ENCODE results near the gene ERRFI1. TPM values are rescaled to one million over a fixed set of nuclear protein-coding genes. Genes with fewer than 3 reads are reported as not detected.
A peak's percentile ranks its signal among the peaks of the same experiment; 100 is the strongest.

ERRFI1 gene
- total RNA-seq, 4 donors from 2014 or later: 63.9 to 152 (median 95.9) TPM

- H3K9me3 ChIP-seq: no peaks in the 10 kb centered on the region
- no peaks in the 10 kb centered on the region for H3K27me3 ChIP-seq
- TF ChIP-seq, protein P1, sequence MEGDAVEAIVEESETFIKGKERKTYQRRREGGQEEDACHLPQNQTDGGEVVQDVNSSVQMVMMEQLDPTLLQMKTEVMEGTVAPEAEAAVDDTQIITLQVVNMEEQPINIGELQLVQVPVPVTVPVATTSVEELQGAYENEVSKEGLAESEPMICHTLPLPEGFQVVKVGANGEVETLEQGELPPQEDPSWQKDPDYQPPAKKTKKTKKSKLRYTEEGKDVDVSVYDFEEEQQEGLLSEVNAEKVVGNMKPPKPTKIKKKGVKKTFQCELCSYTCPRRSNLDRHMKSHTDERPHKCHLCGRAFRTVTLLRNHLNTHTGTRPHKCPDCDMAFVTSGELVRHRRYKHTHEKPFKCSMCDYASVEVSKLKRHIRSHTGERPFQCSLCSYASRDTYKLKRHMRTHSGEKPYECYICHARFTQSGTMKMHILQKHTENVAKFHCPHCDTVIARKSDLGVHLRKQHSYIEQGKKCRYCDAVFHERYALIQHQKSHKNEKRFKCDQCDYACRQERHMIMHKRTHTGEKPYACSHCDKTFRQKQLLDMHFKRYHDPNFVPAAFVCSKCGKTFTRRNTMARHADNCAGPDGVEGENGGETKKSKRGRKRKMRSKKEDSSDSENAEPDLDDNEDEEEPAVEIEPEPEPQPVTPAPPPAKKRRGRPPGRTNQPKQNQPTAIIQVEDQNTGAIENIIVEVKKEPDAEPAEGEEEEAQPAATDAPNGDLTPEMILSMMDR (IDR thresholded peaks at IDR 0.05): peak; percentile 61 to 87 (median 76)
- TF ChIP-seq EP300 (IDR thresholded peaks at IDR 0.05): peak in 1 of 2 donors; percentile 47
- no peak for TF ChIP-seq POLR2A (IDR thresholded peaks at IDR 0.05)
- peak overlapping the region in 2 of 4 donors; percentile 51 to 95 for H3K27ac ChIP-seq
- H3K4me1 ChIP-seq: peaks cover 0 to 20% (median 4%) of the 10 kb centered on the region in 4 donors
- DNase-seq (ENCODE audit: low spot score in 2 of 2): peak; percentile 36 to 67
- peaks cover 0 to 75% (median 9%) of the 10 kb centered on the region in 3 donors for H3K36me3 ChIP-seq
- no peak overlapping the region for H3K4me3 ChIP-seq
- WGBS, 2 donors: 64 to 67% methylated on average over 8 of the region's 8 CpGs
These were observed 50.8 kb downstream of the ERRFI1 start for GRCh38 chr1:7975212-7975865.

GRCh38 chr1:7973086-7973485 lies 53.0 kb downstream of the ERRFI1 start:
- H3K27ac ChIP-seq: peak overlapping the region in 2 of 4 donors; percentile 87 to 95
- no peaks in the 10 kb centered on the region for H3K27me3 ChIP-seq
- H3K36me3 ChIP-seq: peaks cover 0 to 71% (median 9%) of the 10 kb centered on the region in 3 donors
- peaks cover 0 to 35% (median 10%) of the 10 kb centered on the region in 4 donors for H3K4me1 ChIP-seq
- H3K4me3 ChIP-seq: no peak overlapping the region
- 83 to 91% methylated on average over 2 of the region's 2 CpGs for WGBS, 2 donors
- no peaks in the 10 kb centered on the region for H3K9me3 ChIP-seq
- DNase-seq (ENCODE audit: low spot score in 2 of 2): no peak
- no peak for TF ChIP-seq EP300 (IDR thresholded peaks at IDR 0.05)
- TF ChIP-seq POLR2A (IDR thresholded peaks at IDR 0.05): no peak
- TF ChIP-seq, protein P1 (IDR thresholded peaks at IDR 0.05): no peak

DNA sequence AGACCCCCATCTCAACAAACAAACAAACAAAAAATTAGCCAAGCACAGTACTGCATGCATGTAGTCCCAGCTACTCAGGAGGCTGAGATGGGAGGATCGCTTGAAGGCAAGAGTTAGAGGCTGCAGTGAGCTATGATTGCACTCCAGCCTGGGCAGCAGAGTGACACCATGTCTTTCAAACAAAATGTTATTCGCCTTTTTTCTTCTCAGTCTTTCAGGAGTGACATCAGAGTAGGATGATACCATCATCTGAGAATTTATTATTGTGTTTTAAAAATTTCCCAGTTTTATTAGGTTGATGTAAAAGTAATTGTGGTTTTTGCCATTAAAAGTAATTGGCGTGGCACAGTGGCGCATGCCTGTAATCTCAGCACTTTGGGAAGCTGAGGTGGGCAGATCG lies 53.8 kb downstream of the ERRFI1 start:
- no peaks in the 10 kb centered on the region for H3K9me3 ChIP-seq
- H3K27ac ChIP-seq: peak overlapping the region; percentile 10 to 95 (median 68)
- no peak overlapping the region for H3K4me3 ChIP-seq
- H3K27me3 ChIP-seq: no peaks in the 10 kb centered on the region
- no peak for DNase-seq (ENCODE audit: low spot score in 2 of 2)
- 94 to 96% methylated on average over 5 of the region's 5 CpGs for WGBS, 2 donors
- H3K36me3 ChIP-seq: peaks cover 0 to 71% (median 9%) of the 10 kb centered on the region in 3 donors
- peaks cover 0 to 42% (median 11%) of the 10 kb centered on the region in 4 donors for H3K4me1 ChIP-seq
- no peak for TF ChIP-seq EP300 (IDR thresholded peaks at IDR 0.05)
- TF ChIP-seq POLR2A (IDR thresholded peaks at IDR 0.05): no peak
- TF ChIP-seq, protein P1 (IDR thresholded peaks at IDR 0.05): no peak

DNA sequence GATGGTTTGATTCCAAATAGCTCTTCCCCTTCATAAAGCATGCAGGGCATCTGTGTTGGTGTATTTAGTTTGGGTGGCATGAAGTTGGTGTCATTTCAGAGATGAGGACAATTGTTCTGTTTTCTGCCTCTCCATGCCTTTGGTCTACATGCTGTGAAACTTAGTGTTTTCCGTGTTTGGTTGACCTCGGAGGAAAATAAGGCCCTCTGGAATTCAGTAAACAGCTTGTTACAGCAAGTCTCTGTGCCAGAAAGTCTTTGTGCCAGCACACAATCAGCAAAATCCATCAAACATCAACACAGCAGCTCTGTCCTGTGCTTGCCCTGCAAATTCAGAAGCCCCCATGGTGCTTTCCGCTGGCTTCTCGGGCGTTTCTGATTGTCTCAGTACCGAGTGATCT lies 55.1 kb downstream of the ERRFI1 start:
- peak; percentile 25 to 79 for TF ChIP-seq EP300 (IDR thresholded peaks at IDR 0.05)
- TF ChIP-seq, protein P1 (IDR thresholded peaks at IDR 0.05): no peak
- DNase-seq (ENCODE audit: low spot score in 2 of 2): no peak
- H3K4me3 ChIP-seq: no peak overlapping the region
- no peaks in the 10 kb centered on the region for H3K27me3 ChIP-seq
- WGBS, 2 donors: 45 to 52% methylated on average over 6 of the region's 6 CpGs
- H3K36me3 ChIP-seq: peaks cover 0 to 73% (median 9%) of the 10 kb centered on the region in 3 donors
- peak overlapping the region; percentile 50 to 95 (median 80) for H3K27ac ChIP-seq
- no peaks in the 10 kb centered on the region for H3K9me3 ChIP-seq
- peaks cover 0 to 55% (median 15%) of the 10 kb centered on the region in 4 donors for H3K4me1 ChIP-seq

GRCh38 chr1:7970246-7970645 lies 55.9 kb downstream of the ERRFI1 start:
- WGBS, 2 donors: 60 to 63% methylated on average over 2 of the region's 2 CpGs
- H3K9me3 ChIP-seq: no peaks in the 10 kb centered on the region
- peaks cover 0 to 81% (median 9%) of the 10 kb centered on the region in 3 donors for H3K36me3 ChIP-seq
- peaks cover 0 to 62% (median 15%) of the 10 kb centered on the region in 4 donors for H3K4me1 ChIP-seq
- no peak for DNase-seq (ENCODE audit: low spot score in 2 of 2)
- no peak overlapping the region for H3K4me3 ChIP-seq
- H3K27ac ChIP-seq: peak overlapping the region; percentile 50 to 95 (median 80)
- TF ChIP-seq EP300 (IDR thresholded peaks at IDR 0.05) (no peak), POLR2A (IDR thresholded peaks at IDR 0.05) (no peak)
- TF ChIP-seq, protein P1 (IDR thresholded peaks at IDR 0.05): no peak
- no peaks in the 10 kb centered on the region for H3K27me3 ChIP-seq

Data from tibial nerve (tissue), 4 donors.